ENCODE results near the gene SGCD.

Gene SGCD

DNA sequence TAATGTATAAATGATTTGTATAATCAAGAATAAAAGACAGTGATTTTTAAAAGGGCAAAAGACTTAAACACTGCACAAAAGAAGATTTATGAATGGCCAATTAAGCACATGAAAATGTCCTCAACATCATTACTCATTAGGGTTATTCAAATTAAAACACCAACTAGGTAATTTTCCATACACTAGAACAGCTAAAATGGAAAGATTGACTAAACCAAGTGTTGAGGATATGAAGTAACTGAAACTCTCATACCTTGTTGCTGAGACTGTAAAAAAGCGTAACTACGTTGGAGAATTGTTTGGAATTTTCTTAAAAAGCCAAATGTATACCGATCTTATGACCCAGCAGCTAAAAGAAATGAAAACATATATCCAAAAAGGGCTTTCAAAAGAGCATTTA lies 144.9 kb downstream of the SGCD start:
- Histone ChIP-seq H3K27me3 (no peaks in the 10 kb centered on the region), H3K4me1 (ENCODE audit: control insufficient read depth in 1 of 2, insufficient read depth in 1 of 2, low read depth in 1 of 2, low read length in 1 of 2) (peaks cover 0 to 14% of the 10 kb centered on the region in 2 experiments), H3K9me3 (no peaks in the 10 kb centered on the region), H3K36me3 (no peaks in the 10 kb centered on the region), H3K27ac (no peak overlapping the region), H3K4me3 (ENCODE audit: low read depth in 1 of 2, low read length in 1 of 2) (no peak overlapping the region)
- TF ChIP-seq, protein P1, sequence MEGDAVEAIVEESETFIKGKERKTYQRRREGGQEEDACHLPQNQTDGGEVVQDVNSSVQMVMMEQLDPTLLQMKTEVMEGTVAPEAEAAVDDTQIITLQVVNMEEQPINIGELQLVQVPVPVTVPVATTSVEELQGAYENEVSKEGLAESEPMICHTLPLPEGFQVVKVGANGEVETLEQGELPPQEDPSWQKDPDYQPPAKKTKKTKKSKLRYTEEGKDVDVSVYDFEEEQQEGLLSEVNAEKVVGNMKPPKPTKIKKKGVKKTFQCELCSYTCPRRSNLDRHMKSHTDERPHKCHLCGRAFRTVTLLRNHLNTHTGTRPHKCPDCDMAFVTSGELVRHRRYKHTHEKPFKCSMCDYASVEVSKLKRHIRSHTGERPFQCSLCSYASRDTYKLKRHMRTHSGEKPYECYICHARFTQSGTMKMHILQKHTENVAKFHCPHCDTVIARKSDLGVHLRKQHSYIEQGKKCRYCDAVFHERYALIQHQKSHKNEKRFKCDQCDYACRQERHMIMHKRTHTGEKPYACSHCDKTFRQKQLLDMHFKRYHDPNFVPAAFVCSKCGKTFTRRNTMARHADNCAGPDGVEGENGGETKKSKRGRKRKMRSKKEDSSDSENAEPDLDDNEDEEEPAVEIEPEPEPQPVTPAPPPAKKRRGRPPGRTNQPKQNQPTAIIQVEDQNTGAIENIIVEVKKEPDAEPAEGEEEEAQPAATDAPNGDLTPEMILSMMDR (IDR thresholded peaks at IDR 0.05): no peak

DNA sequence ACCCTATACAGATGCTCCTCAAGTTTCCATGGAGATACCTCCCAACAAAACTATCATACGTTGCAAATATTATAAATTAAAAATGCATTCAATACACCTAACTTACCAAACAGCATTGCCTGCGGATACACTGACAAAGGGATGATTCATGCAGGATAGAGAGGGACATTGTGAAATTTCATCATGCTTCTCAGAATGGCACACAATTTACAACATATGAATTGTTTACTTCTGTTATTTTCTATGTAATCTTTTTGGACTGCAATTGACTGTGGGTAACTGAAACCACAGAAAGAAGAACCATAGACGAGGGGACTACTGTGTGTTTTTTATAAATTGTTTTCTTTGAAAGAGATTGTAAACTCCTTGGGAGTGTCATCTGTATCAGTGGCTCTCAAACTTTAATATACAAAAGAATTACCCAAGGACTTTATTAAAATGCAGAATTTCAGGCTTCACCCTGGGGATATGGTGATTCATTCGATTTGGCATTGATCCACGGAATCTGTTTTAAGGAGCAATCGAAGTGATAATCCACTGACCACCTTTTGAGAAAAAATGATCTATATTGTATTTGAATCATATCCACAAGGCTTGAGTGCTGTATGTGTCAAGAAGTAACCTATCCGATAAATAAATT lies 146.4 kb downstream of the SGCD start:
- TF ChIP-seq, protein P1 (IDR thresholded peaks at IDR 0.05): no peak
- Histone ChIP-seq H3K27ac (peak overlapping the region; percentile 50), H3K9me3 (no peaks in the 10 kb centered on the region), H3K36me3 (no peaks in the 10 kb centered on the region), H3K27me3 (no peaks in the 10 kb centered on the region), H3K4me3 (ENCODE audit: low read depth in 1 of 2, low read length in 1 of 2) (no peak overlapping the region), H3K4me1 (ENCODE audit: control insufficient read depth in 1 of 2, insufficient read depth in 1 of 2, low read depth in 1 of 2, low read length in 1 of 2) (peaks cover 0 to 14% of the 10 kb centered on the region in 2 experiments)

DNA sequence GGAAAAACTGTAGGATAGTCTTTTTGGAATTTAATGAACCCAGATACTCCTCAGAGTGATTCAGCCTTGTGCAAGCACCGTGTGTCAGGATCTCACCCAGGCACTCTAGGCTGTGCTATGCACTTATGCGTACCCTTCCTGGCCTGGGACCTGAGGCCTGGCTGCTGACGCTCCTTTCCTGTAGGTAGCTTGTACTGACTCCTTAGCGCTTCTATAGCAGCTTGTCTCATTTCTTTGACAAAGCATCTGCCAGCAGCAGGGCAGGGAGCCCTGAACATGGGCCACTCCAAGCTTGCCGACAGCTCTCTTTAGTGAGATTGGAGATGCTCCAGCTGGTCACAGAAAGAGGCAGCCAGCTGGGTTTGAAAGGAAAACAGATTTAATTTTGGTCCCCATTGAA lies 147.3 kb downstream of the SGCD start:
- Histone ChIP-seq H3K4me3 (ENCODE audit: low read depth in 1 of 2, low read length in 1 of 2) (no peak overlapping the region), H3K27ac (no peak overlapping the region), H3K27me3 (no peaks in the 10 kb centered on the region), H3K36me3 (no peaks in the 10 kb centered on the region), H3K9me3 (no peaks in the 10 kb centered on the region), H3K4me1 (ENCODE audit: control insufficient read depth in 1 of 2, insufficient read depth in 1 of 2, low read depth in 1 of 2, low read length in 1 of 2) (peaks cover 0 to 14% of the 10 kb centered on the region in 2 experiments)
- TF ChIP-seq, protein P1 (IDR thresholded peaks at IDR 0.05): no peak

DNA sequence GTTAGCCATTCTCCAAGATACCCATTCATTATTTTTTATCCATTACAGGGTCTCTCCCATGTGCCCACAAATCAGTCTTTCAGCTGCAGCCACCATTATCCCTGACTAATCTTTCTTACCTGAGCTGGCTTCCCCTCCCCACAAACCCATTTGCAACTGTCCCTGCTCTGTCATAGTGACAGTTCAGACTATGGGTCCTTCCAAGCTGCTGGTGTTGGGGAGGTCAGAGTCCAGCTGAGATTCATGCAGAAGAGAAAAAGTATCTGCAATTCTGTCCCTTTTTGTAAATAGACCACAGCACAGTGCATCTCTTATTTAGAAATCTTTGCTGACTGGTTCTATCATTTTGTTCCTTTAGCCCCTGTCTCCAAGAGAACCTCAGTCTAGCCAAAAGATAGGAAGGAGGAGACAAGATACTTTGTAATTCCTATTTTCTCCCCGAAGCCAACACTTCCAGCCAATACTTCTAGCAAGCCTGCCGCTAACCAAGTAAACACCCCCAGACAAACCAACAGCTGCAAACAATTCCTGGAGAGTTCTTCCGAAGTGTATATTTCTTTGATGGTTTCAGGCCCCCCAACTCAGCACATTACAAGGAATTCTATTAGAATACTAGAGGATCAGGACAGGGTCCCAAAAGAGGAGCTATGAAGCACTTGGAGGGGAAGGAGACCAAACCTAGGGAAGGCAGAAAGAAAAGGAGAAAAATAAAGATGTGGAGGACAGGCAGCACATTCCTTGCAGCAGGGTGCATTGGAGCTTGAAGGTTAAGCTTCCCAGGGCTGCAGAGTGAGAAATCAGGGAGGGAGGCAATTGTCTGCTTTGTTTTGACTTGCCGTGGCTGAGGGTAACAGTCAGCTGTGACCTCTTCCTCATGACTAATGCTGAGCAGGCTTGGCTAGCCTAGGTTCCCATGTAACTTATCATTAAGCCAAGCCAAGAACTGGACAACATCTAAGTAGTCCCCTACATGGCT lies 148.5 kb downstream of the SGCD start:
- H3K36me3 ChIP-seq: no peaks in the 10 kb centered on the region

DNA sequence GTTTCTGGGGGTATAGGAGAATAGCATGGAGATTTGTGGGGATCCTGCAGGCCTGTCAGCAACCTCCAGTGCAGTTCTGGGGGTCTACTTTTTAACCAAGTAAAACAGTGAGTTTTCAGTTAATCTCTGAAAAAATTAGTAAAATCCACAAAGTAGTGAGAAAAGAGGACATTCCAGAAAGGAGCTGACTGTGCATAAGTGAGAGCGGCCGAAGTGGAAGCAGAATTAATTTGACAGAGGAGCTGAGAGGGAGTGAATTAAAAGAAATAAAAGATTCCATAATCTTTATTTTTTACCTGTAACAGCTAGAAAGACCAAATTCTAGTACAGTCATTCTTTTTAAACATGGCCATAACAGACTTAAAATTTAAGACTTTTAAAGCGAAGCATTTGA lies 149.2 kb downstream of the SGCD start:
- Histone ChIP-seq H3K4me3 (ENCODE audit: low read depth in 1 of 2, low read length in 1 of 2) (no peak overlapping the region), H3K27ac (no peak overlapping the region), H3K4me1 (ENCODE audit: control insufficient read depth in 1 of 2, insufficient read depth in 1 of 2, low read depth in 1 of 2, low read length in 1 of 2) (peaks cover 0 to 14% of the 10 kb centered on the region in 2 experiments), H3K27me3 (no peaks in the 10 kb centered on the region), H3K9me3 (no peaks in the 10 kb centered on the region), H3K36me3 (no peaks in the 10 kb centered on the region)
- TF ChIP-seq, protein P1 (IDR thresholded peaks at IDR 0.05): no peak

More for the DNA sequence above, 148.5 kb downstream of the SGCD start:
- Histone ChIP-seq H3K27ac (no peak overlapping the region), H3K9me3 (no peaks in the 10 kb centered on the region), H3K4me3 (ENCODE audit: low read depth in 1 of 2, low read length in 1 of 2) (no peak overlapping the region), H3K4me1 (ENCODE audit: control insufficient read depth in 1 of 2, insufficient read depth in 1 of 2, low read depth in 1 of 2, low read length in 1 of 2) (peaks cover 0 to 14% of the 10 kb centered on the region in 2 experiments), H3K27me3 (no peaks in the 10 kb centered on the region)
- TF ChIP-seq, protein P1 (IDR thresholded peaks at IDR 0.05): no peak

Measured in neutrophil (primary cell).